ENCODE data around the gene KBTBD6.
"Not testable (repeated sequence)": the region's sequence is repeated elsewhere in the genome, so short reads cannot be mapped to it uniquely, and the experiment has no call there.

The KBTBD6 gene, protein sequence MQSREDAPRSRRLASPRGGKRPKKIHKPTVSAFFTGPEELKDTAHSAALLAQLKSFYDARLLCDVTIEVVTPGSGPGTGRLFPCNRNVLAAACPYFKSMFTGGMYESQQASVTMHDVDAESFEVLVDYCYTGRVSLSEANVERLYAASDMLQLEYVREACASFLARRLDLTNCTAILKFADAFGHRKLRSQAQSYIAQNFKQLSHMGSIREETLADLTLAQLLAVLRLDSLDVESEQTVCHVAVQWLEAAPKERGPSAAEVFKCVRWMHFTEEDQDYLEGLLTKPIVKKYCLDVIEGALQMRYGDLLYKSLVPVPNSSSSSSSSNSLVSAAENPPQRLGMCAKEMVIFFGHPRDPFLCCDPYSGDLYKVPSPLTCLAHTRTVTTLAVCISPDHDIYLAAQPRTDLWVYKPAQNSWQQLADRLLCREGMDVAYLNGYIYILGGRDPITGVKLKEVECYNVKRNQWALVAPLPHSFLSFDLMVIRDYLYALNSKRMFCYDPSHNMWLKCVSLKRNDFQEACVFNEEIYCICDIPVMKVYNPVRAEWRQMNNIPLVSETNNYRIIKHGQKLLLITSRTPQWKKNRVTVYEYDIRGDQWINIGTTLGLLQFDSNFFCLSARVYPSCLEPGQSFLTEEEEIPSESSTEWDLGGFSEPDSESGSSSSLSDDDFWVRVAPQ

DNA sequence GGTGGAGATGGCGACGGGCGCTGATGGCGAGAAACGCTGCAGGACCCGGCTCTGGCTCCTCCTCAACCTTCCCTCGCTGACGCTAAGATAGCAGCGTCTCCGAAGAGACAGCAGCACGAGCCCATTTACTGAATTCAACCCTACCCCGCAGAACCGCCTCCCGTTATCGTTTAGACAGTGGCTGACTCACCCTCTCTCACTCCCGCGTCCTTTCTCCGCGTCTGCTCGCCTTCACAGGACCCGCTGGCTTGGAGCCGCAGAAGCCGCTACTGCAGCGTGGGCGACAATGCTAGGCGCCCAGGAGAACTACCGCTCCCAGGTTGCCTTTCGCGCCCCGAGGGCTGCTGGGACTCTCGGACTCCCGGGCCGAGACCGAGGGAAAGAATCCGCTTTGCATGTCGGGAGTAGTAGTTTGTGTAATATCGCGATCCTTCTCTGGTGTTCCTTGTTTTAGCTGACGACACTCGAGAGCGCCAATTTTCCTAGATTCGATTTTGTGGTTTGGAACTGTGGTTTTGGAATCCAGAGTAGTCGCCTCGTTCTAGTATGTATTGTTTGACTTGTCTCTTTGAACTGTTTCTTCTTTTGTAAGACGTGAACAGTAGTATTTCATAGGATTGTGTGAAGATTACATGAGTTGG, at the start of gene KBTBD6:
KBTBD6 (minus strand) TSS at position 291 of the 641 bp plus-strand sequence. CDS start 291 bp downstream, outside the sequence.
- peak; percentile 99 for DNase-seq (ENCODE audit: low spot score)

DNA sequence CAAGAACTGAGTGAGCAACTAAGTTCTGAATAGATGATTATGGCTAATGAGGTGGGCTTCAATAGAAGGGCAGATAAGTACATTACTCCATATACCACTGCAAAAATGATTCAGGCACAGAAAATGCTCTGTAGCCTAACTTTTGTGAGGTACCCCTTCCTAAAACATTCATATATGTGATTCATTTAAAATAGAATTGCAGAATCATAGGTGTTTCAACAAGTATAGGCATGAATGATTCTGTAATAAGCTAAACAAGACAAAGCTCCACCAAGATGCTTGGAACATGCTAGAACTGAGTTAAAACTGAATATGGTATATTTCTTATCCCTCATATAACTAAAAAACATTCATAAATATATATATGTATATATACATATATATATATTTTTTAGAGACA, 49.6 kb upstream of the KBTBD6 start:
- no peak for DNase-seq (ENCODE audit: low spot score)

DNA sequence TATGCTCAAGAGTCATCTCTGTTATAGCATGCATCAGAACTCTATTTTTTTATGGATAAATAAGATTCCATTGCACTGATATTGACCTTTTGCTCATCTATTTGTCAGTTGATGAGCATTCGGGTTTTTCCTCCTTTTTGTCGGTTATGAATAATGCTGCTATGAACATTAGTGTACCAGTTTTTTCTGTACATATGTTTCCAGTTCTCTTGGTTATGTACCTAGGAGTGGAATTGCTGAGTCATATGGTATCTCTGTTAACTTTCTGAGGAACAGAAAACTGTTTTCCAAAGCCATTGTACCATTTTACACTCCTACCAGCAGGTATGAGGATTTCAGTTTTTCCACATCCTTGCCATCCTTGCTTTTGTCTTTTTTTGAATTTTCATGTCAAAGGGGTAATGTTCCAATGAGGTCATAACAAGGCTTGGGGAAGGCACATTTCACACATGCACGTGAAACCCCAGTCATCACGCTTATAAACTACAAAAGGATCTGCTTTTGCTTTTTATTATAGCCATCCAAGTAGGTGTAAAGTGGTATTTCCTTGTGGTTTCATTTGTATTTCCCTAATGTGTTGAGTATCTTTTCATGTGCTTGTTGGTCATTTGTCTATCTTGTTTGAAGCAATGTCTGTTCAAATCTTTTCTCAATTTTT, 47.1 kb upstream of the KBTBD6 start:
- no peak for DNase-seq (ENCODE audit: low spot score)

DNA sequence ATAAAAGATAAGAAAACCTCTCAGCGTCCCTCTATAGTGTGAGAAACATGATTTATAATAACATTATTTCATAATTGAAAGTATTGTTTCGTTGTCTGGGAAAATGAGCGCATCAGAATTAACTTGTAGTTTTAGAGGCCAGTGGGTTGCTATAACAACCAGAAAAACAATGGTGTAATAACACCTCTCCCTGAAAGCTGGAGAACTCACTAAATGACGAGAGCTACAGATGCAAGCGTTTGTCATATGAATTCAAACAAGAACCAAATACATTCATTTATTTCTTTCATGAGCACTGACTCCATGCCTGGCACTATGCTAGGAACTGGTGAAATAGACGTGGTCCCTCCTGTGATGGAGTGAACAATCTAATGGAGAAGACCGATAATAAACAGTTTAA, 45.4 kb upstream of the KBTBD6 start:
- DNase-seq (ENCODE audit: low spot score), result no peak

DNA sequence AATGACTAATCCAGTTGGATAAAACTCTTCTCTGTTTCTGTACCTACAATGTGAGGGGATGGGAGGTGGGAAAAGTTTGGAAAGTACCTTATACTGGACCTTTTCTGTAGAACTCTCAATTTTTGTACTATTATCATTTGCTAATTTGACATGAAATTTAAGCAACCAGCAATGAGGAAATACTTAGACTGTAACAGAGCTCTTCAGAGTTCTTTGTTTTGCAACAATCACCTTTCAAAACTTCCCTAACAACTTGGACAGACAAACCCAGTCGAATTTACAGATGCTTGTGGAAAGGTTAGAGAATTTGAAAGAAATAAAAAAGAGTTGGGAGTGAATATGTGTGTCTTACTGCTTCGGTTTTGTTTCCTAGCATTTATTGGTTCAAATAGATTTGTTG, 45.0 kb upstream of the KBTBD6 start:
- DNase-seq (ENCODE audit: low spot score), result no peak

DNA sequence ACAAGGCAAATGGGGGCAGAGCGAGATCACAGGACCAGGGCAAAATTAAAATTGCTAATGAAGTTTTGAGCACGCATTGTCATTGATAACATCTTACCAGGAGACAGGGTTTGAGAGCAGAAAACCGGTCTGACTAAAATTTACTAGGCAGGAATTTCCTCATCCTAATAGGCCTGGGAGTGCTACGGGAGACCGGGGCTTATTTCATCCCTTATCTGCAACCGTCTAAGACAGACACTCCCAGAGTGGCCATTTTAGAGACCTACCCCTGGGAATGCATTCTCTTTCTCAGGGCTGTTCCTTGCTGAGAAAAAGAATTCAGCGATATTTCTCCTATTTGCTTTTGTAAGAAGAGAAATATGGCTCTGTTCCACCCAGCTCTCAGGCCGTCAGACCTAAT, 43.0 kb upstream of the KBTBD6 start:
- DNase-seq (ENCODE audit: low spot score), result not testable (repeated sequence)

DNA sequence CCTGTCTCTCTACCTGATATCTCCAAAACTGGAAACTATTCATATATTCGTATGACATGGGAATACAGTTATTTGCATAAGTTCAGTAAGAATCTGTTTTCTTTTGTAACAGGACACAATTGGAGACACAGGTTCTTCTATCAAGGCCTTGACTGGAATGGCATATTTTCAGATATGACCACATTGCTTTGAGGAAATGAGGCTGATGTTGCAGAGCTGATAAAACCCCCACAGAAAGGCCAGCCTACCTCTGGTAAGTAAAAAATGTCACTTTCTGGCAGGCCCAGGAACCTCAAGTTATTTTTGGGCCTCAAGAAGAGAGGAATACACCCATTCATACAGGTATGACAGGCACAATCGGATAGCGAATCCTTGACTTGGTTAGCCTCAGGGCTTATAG, 29.5 kb upstream of the KBTBD6 start:
- DNase-seq (ENCODE audit: low spot score), result no peak

DNA sequence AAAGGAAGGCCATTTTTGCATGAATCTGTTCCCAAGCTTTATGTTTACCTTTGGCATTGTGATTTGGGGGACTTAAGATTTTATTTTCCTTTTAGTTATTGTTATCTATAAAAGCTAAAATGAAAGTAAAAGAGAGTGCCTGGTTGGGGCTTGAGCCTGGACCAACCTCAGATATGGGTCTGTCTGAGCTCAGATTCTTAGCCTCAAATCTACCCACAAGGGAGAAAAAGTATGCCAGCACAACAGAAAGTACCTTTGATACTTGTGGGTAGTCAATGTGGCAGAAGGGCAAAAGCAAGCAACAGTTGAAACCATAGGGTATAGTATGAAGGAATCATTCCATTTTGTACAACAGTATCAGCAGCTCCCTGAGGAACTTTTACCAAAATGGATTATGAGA, 26.6 kb upstream of the KBTBD6 start:
- DNase-seq (ENCODE audit: low spot score), result no peak

DNA sequence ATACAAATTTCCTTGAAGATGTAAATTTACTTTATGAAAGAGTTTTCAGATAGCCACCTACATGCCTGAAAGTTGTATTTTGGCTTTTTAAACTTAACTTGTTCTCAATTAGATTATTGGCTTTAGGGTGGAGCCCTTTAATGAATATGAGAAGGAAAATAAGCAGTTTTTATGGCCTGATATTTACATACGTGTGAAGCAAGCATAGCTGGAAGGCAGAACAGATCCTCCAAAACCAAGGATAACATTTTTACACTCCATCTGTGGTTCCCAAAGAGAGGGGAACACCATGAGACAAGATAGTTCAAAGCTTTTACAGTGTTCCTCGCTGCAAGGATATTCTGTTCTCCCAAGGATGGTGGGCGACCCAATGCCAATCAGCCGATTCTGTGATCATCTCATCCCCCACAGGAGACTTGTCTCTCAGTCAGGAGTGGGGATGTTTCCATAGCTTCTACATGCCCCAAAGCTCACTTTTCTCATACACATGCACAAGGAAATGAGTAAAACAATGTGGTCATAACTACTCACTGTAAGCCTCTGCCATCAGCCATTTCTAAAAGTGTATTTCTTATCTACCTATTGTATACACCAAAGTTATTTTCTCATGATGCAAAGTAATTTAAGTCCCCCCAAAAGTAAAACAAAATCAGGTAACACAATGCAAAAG, 24.6 kb upstream of the KBTBD6 start:
- no peak for DNase-seq (ENCODE audit: low spot score)

DNA sequence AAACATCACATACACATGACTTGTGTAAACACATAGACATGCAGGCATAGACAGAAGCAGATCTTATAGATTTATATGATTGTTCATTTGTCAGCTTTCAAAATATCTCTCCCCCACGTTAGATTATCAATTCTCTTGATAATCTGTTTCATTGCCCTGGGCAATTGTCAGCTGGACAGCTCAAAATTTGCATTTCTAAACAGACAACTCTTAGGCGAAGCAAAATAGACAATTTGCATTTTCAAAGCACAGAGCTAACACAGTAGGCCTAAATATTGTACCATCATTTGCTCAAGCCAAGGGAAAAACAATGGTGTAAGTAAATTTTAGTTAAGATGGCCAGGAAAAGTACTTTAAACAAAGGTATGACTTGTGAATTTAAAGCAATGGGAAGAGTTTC, 24.0 kb upstream of the KBTBD6 start:
- DNase-seq (ENCODE audit: low spot score), result no peak

DNA sequence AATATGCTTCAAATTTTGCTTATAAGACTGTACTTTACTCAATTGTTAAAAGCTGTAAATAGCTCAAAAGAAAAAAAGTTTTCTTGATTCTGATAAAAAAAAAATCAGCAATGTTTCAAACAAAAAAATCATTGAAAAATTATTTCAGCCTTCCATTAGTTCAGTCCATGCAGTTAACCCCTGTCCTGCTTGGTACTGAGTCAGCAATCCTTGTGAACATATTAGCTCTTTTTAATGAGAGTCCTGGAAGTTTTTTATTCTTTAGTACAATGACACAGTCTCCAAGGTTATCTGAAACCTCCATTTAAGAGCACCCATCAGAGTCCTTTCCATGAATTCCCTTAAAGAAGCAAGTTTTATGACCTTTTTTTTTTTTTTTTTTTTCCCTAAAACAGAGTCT, 21.4 kb upstream of the KBTBD6 start:
- no peak for DNase-seq (ENCODE audit: low spot score)

DNA sequence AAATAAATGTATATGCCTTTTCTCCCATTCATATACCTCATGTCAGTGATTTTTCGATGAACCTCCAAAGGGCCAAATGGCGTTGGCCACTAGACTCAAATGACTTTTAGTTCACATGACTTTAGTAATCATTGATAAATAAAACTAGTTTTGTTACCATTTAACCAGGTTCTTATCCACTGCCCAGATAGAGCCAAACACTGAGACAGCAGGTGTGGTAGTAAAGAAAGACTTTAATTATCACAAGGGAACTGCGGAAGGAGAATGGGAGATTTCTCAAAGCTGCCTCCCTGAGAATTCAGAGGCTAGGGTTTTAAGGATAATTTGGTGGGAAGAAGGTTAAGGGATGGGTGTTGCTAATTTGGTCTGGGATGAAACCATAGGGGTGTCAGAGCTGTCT, 19.4 kb upstream of the KBTBD6 start:
- no peak for DNase-seq (ENCODE audit: low spot score)

DNA sequence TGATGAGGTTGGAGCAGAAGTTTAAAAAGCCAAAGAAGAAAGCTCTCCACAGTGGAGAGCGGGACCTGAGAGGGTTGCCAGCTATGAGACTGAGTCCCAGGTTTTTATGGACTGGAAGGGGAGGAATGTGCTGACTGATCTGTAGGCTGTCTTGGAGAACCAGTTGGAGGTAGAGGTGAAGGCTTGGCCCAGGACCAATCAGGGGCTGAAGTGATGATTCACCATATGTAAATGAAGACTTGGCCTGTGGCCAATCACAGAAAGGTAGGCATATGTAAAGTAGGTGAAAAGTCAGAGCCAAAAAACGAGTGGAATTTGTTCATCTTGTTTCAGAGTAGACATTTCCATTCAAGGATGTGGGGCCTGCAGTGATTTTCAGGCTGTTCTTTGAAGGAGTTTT, 17.5 kb upstream of the KBTBD6 start:
- no peak for DNase-seq (ENCODE audit: low spot score)

DNA sequence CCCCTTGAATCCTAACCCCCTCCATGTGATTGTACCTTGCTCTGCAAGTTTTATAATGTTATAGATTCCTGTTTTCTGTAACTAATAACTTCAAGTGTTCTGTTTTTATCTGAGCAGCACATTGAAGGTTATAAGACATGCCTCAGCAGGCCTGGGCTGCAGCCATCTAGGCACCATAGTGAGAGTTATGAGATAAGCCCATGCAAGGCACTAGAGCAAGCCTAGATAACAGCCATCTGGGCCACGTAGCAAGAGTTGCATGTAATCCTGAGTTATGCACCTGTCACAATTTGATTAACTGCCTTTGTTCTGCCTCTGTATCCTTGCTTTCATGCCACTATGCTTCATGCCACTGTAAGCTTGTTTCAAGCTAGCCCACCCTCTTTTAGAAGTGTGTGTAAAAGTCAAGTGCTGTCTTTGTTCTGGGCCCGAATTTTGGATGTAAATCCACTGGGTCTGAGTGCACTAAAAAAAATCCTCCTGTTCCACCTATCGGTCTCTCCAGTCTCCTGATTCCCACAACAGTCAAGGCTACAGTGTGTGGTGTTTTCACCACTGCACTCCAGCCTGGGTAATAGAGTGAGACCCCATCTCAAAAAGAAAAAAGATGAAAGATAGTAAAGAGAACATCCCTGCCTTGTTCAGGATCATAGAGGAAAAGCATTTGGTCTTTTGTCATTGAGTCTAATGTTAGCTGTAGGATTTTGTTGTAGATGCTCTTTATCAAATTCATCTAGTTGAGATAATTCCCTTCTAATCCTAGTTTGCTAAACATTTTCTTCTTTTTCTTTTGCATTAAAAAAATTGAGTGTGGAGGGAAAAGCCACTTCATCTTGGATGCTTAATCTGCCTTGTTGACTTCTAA, 16.0 kb upstream of the KBTBD6 start:
- no peak for DNase-seq (ENCODE audit: low spot score)

DNA sequence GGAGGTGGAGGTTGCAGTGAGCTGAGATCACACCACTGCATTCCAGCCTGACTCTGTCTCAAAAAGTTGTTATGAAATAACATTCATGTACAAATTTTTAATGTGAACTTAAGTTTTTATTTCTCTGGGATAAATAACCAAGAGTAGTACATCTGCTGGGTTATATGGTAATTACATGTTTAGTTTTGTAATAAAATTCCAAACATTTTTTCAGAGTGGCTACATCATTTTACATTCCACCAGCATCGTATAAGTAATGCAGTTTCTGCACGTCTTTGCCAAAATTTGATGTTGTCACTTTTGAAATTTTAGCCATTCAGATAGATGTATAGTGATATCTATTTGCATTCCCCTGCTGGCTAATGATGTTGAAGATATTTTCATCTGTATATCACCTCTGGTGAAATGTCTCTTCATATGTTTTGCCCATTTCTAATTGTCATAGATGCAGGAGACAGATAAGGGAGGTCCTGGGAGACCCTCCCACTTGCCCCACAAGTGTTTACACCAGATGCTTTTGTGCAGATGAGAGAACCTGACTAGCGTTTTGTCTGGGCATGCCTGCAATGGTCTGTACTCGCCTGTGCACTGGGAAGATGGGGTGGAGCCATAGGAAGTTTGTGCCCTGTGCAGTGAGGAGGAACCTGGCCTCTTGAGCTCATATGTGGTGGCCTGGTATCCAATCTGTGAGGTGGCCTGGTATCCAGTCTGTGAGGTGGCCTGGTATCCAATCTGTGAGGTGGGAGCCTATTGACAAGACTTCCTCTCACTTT, 12.7 kb upstream of the KBTBD6 start:
- DNase-seq (ENCODE audit: low spot score), result no peak

DNA sequence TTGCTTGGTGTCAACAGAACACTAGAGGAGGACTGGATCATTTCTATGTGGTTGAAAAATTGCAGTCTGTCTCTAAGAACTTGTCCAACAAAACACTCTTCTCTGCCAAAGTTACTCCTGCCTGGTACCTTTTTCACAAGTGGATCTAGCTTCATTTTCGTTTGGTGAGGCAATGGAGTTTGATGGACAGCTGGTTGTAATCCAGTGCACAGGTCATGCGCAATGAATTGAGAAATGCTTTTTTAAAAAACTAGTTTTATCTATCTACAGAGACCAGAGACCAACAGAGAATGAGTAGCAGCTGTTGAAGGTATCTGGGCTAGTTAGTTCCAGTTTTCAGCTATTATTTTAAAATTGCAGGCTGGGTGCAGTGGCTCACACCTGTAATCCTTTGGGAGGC, 12.0 kb upstream of the KBTBD6 start:
- DNase-seq (ENCODE audit: low spot score), result no peak

DNA sequence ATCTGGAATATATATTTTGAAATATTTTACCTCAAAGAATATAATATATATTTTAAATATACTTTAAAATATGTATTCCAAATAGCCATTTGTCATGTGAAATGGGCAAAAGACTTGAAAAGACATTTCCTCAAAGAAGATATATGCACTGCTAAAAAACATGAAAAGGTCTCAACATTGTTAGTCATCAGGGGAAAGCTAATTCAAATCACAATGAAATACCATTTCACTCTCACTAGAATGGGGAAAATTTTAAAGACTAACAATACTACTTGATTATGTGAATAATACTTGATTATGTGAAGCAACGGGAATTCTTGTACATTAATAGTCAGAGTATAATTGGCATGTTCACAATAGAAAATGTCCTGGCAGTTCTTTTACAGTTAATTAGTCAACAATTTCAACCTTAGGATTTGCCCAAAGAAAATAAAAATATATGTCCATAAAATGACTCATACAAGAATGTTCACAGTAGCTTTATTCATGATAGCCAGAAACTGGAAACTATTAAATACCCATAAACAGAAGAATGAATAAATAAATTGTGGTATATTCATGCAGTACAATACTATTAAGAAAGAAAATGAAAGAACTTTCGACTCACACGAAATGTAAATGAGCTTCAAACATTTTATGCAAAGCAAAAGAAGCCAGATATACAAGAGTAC, 6.8 kb upstream of the KBTBD6 start:
- no peak for DNase-seq (ENCODE audit: low spot score)

DNA sequence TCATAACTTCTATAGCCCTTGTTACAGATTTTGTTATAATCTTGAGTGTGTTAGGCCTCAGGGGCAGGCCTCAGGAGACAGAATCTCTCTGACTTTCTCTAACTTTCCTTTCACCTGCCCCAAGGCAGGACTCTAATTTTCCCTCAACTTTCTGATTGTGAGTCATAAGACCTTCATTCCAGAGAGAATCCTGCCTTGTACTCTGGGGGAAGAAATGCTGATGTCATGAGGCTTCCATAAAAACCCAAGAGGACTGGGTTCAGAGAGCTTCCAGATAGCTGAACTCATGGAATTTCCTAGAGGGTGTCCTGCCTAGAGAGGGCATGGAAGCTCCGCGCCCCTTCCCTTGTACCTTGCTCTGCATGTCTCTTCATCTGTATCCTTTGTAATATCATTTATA, 5.3 kb upstream of the KBTBD6 start:
- no peak for DNase-seq (ENCODE audit: low spot score)

DNA sequence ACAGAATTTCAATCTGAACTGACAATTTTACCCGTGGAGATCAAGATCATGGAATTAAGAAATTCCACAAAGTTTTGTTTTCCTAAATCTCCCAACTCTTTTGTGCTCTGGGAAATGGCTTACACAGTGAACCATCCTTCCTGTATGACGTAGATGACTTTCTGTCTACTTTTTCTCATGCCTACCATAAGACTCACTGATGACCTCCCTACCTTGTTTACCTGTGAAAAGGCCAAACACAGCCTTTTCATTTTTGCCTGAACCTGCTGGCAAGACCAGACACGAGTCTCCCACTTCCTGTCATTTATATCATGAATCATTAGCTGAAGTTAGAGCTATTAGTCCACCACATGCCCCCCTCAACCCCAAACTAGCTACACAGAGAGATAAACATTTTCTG, 4.6 kb upstream of the KBTBD6 start:
- no peak for DNase-seq (ENCODE audit: low spot score)
